Measurements from ENCODE around the gene VAMP8. TPM values are rescaled to one million over a fixed set of nuclear protein-coding genes. Genes with fewer than 3 reads are reported as not detected.
A peak's percentile ranks its signal among the peaks of the same experiment; 100 is the strongest.

VAMP8 gene
- total and polyA plus RNA-seq, 12 donors, result 4.9 to 56.8 (median 11.3) TPM

- Histone ChIP-seq H3K4me3 (no peak overlapping the region), H3K27me3 (no peaks in the 10 kb centered on the region), H3K36me3 (no peaks in the 10 kb centered on the region), H3K27ac (no peak overlapping the region), H3K9me3 (no peaks in the 10 kb centered on the region), H3K4me1 (peaks cover 0 to 11% (median 0%) of the 10 kb centered on the region in 9 donors)
- ATAC-seq (no peak), DNase-seq (no peak)
- 70 to 74% methylated on average over 2 of the region's 2 CpGs for WGBS, 2 donors
- intact Hi-C loops (cut with DNase I), result no loop called here
- TF ChIP-seq, protein P1, sequence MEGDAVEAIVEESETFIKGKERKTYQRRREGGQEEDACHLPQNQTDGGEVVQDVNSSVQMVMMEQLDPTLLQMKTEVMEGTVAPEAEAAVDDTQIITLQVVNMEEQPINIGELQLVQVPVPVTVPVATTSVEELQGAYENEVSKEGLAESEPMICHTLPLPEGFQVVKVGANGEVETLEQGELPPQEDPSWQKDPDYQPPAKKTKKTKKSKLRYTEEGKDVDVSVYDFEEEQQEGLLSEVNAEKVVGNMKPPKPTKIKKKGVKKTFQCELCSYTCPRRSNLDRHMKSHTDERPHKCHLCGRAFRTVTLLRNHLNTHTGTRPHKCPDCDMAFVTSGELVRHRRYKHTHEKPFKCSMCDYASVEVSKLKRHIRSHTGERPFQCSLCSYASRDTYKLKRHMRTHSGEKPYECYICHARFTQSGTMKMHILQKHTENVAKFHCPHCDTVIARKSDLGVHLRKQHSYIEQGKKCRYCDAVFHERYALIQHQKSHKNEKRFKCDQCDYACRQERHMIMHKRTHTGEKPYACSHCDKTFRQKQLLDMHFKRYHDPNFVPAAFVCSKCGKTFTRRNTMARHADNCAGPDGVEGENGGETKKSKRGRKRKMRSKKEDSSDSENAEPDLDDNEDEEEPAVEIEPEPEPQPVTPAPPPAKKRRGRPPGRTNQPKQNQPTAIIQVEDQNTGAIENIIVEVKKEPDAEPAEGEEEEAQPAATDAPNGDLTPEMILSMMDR (IDR thresholded peaks at IDR 0.05), result no peak
Observed at GRCh38 chr2:85531589-85531988, 45.8 kb upstream of the VAMP8 start.

GRCh38 chr2:85534099-85534498 is 43.3 kb upstream of the VAMP8 start:
- intact Hi-C loops (cut with DNase I), result no loop called here
- TF ChIP-seq, protein P1 (IDR thresholded peaks at IDR 0.05), result no peak
- H3K27me3 ChIP-seq, result no peaks in the 10 kb centered on the region
- no peaks in the 10 kb centered on the region for H3K36me3 ChIP-seq
- H3K27ac ChIP-seq, result no peak overlapping the region
- ATAC-seq (no peak), DNase-seq (no peak)
- H3K4me3 ChIP-seq, result no peak overlapping the region
- H3K4me1 ChIP-seq, result peaks cover 5 to 24% (median 14%) of the 10 kb centered on the region in 9 donors
- WGBS, 2 donors, result 81 to 92% methylated on average over 3 of the region's 3 CpGs
- no peaks in the 10 kb centered on the region for H3K9me3 ChIP-seq

GRCh38 chr2:85534881-85535280 is 42.5 kb upstream of the VAMP8 start:
- 77 to 78% methylated on average over 3 of the region's 3 CpGs for WGBS, 2 donors
- H3K27ac ChIP-seq, result no peak overlapping the region

GRCh38 chr2:85536479-85536878 is 40.9 kb upstream of the VAMP8 start:
- no peak for ATAC-seq
- H3K27ac ChIP-seq, result peak overlapping the region in 6 of 10 donors; percentile 8 to 100 (median 99)
- intact Hi-C loops (cut with DNase I), result loop anchor here in 6 of 10 donors (2.0 to 5.0 kb wide), 5 partner anchors 34 to 179 kb away; no protein-coding TSS in a partner anchor

More at GRCh38 chr2:85534881-85535280, 42.5 kb upstream of the VAMP8 start:
- intact Hi-C loops (cut with DNase I), result loop anchor here in 6 of 10 donors (5.0 kb wide), 4 partner anchors 33 to 178 kb away; no protein-coding TSS in a partner anchor
- Histone ChIP-seq H3K4me3 (no peak overlapping the region), H3K4me1 (peaks cover 5 to 24% (median 14%) of the 10 kb centered on the region in 9 donors), H3K9me3 (no peaks in the 10 kb centered on the region), H3K36me3 (no peaks in the 10 kb centered on the region), H3K27me3 (no peaks in the 10 kb centered on the region)
- ATAC-seq (no peak), DNase-seq (no peak)
- TF ChIP-seq, protein P1 (IDR thresholded peaks at IDR 0.05), result no peak

More at GRCh38 chr2:85536479-85536878, 40.9 kb upstream of the VAMP8 start:
- no peak for DNase-seq
- H3K27me3 ChIP-seq, result no peaks in the 10 kb centered on the region
- WGBS, 2 donors, result 86 to 89% methylated on average over 3 of the region's 3 CpGs
- no peak overlapping the region for H3K4me3 ChIP-seq
- H3K4me1 ChIP-seq, result peaks cover 13 to 36% (median 27%) of the 10 kb centered on the region in 9 donors
- H3K9me3 ChIP-seq, result no peaks in the 10 kb centered on the region
- peaks cover 0 to 12% (median 6%) of the 10 kb centered on the region in 9 donors for H3K36me3 ChIP-seq
- TF ChIP-seq, protein P1 (IDR thresholded peaks at IDR 0.05), result no peak

Data from heart right ventricle (tissue), 16 donors.